ENCODE results near the gene F11R. TPM values are rescaled to one million over a fixed set of nuclear protein-coding genes. Genes with fewer than 3 reads are reported as not detected.
"Not testable (repeated sequence)": the region's sequence is repeated elsewhere in the genome, so short reads cannot be mapped to it uniquely, and the experiment has no call there.

F11R gene
- polyA plus RNA-seq (ENCODE audit: insufficient read length): 11.4 TPM

- no peak for DNase-seq (ENCODE audit: low read depth)
Observed at GRCh38 chr1:161020509-161021164, at the start of gene F11R. F11R (minus strand) TSS chr1:161021152; CDS start chr1:161021073, 79 bp downstream.

- DNase-seq (ENCODE audit: low read depth): no peak
Observed at GRCh38 chr1:161069731-161070270, 48.8 kb upstream of the F11R start, which contains the start of gene ARHGAP30. ARHGAP30 (minus strand) TSS chr1:161069891; CDS start chr1:161069624, 267 bp downstream.

- DNase-seq (ENCODE audit: low read depth): no peak
Observed at GRCh38 chr1:161069241-161069640, 48.3 kb upstream of the F11R start.

GRCh38 chr1:161068306-161069234 lies 47.6 kb upstream of the F11R start:
- DNase-seq (ENCODE audit: low read depth): no peak

DNA sequence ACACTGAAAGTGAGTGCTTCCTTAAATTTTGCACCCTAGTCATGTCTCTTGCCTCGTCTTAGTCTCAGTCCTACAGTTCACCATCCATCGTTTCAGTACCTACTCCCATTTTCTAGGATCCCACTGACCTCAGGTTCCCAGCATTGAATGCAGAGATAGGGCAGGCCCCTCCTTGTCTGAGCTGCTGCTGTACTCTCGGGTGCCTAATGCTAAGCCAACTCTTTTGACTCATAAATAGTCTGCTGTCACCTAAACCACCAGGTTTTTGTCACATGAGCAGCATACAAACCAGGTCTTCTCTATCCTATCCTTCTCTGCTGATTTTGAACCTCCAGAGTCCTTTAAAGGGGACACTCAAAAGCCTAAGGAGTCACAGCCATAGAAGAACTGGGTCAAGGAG lies 45.7 kb upstream of the F11R start:
- DNase-seq (ENCODE audit: low read depth): no peak

GRCh38 chr1:161065681-161066080 lies 44.7 kb upstream of the F11R start:
- not testable (repeated sequence) for DNase-seq (ENCODE audit: low read depth)

DNA sequence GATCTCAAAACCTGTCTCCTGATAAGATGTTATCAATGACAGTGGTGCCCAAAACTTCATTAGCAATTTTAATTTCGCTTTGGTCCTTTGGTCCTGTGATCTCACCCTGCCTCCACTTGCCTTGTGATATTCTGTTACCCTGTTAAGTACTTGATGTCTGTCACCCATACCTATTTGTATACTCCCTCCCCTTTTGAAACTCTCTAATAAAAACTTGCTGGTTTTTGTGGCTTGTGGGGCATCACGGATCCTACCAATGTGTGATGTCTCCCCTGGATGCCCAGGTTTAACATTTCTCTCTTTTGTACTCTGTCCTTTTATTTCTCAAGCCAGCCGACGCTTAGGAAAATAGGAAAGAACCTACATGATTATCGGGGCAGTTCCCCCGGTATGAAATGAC lies 43.0 kb upstream of the F11R start:
- not testable (repeated sequence) for DNase-seq (ENCODE audit: low read depth)

DNA sequence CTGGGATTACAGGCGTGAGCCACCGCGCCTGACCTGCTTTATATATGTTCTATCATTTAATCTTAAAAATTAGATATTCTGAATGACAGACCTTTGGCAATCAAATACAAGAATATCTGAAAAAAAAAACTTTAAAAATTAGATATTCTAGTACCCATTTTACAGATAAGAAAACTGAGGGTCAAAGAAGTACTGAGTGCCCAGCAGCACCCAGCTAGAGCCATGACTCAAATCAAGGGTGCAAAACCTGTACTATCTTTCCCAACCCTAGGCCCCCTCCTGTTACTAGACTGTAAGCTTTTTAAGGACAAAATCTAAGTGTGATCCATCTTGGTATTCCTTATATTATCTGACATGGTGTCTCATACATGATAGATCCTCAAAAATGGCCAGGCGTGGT lies 40.5 kb upstream of the F11R start:
- no peak for DNase-seq (ENCODE audit: low read depth)

DNA sequence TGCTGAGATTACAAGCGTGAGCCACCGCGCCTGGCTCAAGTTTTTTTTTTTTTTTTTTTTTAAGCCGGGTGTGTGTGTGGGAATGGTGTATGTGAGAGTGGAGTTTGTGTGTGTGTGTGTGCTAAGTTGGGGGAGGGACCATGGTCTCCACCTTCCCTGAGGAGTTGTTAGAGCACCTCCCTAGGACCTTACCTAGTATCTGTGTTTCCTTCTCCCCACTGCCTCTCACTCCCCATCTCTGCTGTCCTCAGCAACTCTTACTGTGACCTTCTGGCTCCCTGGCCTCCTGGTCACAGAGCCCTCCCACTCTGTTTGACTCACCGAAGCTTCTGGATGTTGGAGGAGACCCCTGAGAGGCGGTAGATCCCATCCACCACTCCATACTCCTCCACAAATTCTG lies 38.3 kb upstream of the F11R start:
- no peak for DNase-seq (ENCODE audit: low read depth)

- no peak for DNase-seq (ENCODE audit: low read depth)
Observed at GRCh38 chr1:161054805-161055204, 33.9 kb upstream of the F11R start.

GRCh38 chr1:161054232-161054631 lies 33.3 kb upstream of the F11R start:
- DNase-seq (ENCODE audit: low read depth): no peak

GRCh38 chr1:161052899-161053298 lies 31.9 kb upstream of the F11R start:
- DNase-seq (ENCODE audit: low read depth): no peak

GRCh38 chr1:161051219-161051618 lies 30.3 kb upstream of the F11R start:
- no peak for DNase-seq (ENCODE audit: low read depth)

- DNase-seq (ENCODE audit: low read depth): no peak
Observed at GRCh38 chr1:161048949-161049722, 28.2 kb upstream of the F11R start.

DNA sequence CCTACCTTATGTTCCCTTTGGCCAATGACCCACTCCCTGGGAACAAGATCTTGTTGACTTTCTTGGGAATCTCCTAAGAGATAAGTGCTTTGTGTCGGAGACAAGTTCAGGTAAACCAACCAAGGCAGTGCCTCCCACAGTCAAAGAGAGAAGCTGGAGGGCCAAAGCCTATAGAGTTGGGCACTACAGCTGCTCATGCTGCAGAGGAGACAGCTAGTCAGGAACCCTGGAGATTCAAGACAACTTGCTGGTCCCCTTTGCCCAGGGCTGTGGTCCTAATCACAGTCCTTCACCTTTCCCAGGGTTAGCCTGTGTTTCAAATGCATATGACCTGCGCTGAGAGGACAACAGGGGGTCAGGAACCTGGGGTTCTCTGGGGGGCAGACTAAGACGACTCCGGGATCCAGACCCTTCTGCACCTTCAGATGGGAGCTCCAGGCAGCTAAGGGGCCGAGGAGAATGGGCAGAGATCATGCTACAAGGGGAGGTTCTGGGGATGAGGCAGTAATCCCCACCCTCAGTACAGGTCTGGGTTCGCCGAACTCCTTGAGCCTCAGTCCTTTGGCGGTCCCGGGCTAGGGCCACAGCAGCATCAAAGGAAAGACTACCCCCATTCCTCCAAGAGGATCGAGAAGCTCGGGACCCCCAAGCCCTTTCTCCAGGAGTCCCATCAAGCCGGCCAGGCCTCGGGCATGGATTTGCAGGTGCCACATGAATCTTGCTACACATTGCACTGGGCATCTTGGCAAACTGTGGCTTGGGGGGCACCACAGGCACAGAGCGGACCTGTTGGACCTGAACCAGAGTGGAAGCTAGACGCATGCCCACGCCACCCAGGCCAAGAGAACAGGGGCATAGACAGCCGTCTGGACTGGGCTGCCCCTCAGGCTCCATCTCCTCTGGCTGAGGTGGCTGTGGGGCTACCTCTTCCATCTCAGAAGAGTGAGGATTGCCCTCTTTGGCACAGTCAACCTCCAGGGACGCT lies 26.8 kb upstream of the F11R start:
- DNase-seq (ENCODE audit: low read depth): no peak

- DNase-seq (ENCODE audit: low read depth): no peak
Observed at GRCh38 chr1:161046605-161047228, 25.8 kb upstream of the F11R start.

DNA sequence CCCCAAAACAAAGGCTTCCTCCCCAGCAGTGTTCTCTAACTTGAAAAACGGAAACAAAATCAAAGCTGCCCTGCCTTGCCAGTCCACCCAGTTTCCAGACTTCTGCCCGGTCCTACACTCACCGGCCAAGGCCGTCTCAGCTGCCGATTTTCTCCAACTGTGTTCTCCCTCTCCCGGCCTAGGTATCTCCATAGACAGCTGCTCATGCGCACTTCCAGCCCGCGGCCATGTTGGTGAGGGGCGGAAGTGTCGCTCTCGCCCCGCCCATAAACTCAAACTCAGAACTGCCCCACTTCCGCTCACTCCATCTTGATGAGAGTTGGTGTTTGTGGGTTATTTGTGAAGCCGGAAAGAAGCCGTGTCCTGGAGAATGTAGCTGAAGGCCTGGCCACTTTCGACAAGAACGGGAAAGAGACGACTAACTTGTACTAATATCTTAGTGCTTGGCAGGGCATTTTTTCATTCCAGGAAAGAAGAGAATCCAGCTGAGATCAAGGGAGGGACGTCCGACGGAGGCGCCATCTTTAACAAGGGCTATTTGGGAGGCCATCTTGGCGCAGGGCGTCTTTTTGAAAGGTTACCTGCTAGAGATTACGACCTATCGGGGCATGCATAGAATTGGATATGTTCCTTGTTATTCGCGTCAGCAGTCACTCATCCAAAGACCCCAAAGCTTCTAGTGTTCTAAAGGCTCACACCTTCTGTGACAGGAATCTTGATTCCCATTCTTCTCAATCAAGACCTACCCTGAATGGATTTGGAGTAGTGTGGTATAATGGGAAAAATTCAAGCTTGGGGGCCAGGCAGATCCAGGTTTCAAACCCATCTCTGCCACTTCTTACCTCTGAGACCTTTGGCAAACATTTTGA lies 25.0 kb upstream of the F11R start, which contains the start of gene USF1:
Gene USF1 (minus strand): TSS at position 242 of the 869 bp plus-strand sequence. CDS start 2,702 bp downstream, outside the sequence.
- DNase-seq (ENCODE audit: low read depth): peak; percentile 90

- DNase-seq (ENCODE audit: low read depth): peak; percentile 52
Observed at GRCh38 chr1:161044908-161045735, 24.2 kb upstream of the F11R start.
